Measurements from ENCODE around the gene INSC.

INSC gene

DNA sequence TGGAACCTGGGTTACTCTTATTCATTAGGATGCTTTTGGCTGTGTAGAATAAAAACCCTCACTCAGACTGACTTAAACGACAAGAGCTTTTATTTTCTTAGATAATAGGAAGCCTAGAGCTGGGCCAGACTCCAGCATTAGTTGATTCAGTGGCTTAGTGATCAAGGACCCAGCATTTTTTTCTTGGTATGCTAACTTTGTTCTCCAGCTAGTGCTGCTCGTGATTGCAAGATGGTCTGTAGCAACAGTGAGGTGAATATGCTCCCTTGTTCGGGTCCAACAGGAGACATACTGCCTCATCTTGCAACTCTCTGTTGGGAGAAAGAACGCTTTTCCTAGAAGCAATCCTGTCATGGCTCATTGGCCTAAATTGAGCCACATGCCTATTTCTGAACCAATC lies 33.4 kb downstream of the INSC start:
- no peak for TF ChIP-seq ZNF274 (IDR thresholded peaks at IDR 0.05; ENCODE audit: low read depth, low read length)
- no peak overlapping the region for H3K4me3 ChIP-seq (ENCODE audit: low read length)

- no peak for TF ChIP-seq ZNF274 (IDR thresholded peaks at IDR 0.05; ENCODE audit: low read depth, low read length)
- H3K4me3 ChIP-seq (ENCODE audit: low read length), result no peak overlapping the region
These were observed 34.3 kb downstream of the INSC start for GRCh38 chr11:15149050-15149449.

- no peak for TF ChIP-seq ZNF274 (IDR thresholded peaks at IDR 0.05; ENCODE audit: low read depth, low read length)
- no peak overlapping the region for H3K4me3 ChIP-seq (ENCODE audit: low read length)
These were observed 35.8 kb downstream of the INSC start for GRCh38 chr11:15150507-15150906.

DNA sequence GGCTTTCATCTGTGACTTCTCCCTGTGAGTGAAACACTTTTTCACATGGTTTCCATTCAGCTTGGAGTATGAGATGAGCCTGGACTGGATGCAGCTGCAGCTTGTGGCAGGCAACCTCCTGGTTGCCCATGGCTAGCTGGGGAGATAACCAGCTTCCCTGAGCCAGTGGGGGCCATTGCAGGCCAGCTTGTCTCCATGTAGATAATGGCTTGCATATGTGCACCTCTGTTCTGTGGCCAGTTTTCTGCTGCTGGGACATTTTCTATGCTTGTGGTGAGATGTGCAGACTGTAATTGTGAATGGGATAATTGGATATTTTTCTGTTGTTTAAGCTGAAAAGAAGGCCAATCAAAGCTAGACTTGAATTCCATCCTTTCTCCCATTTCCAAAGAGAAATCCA lies 38.5 kb downstream of the INSC start:
- TF ChIP-seq ZNF274 (IDR thresholded peaks at IDR 0.05; ENCODE audit: low read depth, low read length), result no peak
- H3K4me3 ChIP-seq (ENCODE audit: low read length), result no peak overlapping the region

GRCh38 chr11:15157181-15157580 lies 42.5 kb downstream of the INSC start:
- no peak overlapping the region for H3K4me3 ChIP-seq (ENCODE audit: low read length)
- TF ChIP-seq ZNF274 (IDR thresholded peaks at IDR 0.05; ENCODE audit: low read depth, low read length), result no peak

GRCh38 chr11:15157606-15158137 lies 42.9 kb downstream of the INSC start:
- H3K4me3 ChIP-seq (ENCODE audit: low read length), result no peak overlapping the region
- TF ChIP-seq ZNF274 (IDR thresholded peaks at IDR 0.05; ENCODE audit: low read depth, low read length), result no peak

GRCh38 chr11:15158351-15159015 lies 43.8 kb downstream of the INSC start:
- H3K4me3 ChIP-seq (ENCODE audit: low read length), result no peak overlapping the region
- TF ChIP-seq ZNF274 (IDR thresholded peaks at IDR 0.05; ENCODE audit: low read depth, low read length), result no peak

DNA sequence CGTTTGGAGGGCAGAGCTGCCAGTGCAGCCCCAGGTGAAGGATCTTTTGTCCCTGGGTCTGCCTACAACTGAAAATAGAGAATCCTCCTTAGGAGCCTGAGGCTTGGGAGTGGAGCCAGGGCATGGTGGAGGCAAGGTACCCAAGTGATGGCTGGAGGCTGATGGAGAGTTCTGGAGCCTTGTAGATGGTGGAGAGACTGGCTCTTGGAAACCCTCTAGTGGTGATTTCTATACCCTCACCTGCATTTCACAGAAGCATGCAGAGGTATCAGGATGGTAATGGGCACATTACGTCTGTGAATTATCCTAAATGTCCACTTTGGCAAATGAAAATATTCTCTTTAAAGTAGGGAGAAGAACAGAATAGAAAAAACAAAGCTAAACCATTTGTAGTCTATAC lies 44.4 kb downstream of the INSC start:
- no peak overlapping the region for H3K4me3 ChIP-seq (ENCODE audit: low read length)
- no peak for TF ChIP-seq ZNF274 (IDR thresholded peaks at IDR 0.05; ENCODE audit: low read depth, low read length)

DNA sequence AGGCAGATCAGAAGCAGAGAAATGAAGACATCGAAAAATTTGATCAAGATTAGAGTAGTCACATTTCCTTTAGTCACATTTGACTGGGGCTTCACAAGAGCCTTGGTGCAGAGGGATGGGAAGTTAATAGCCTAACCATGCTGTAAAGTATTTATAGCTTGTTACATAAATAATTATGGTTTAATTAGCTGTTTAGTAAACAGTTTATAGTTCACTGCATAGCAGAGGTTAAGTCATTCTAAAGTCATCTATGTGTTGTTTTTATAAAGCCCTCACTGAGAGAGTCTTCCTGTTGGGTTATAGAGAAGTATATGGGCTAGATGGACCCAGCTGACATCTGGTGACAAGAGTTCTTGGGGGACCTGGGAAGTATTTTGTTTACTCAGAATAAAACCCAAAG lies 47.1 kb downstream of the INSC start:
- TF ChIP-seq ZNF274 (IDR thresholded peaks at IDR 0.05; ENCODE audit: low read depth, low read length), result no peak
- no peak overlapping the region for H3K4me3 ChIP-seq (ENCODE audit: low read length)

- TF ChIP-seq ZNF274 (IDR thresholded peaks at IDR 0.05; ENCODE audit: low read depth, low read length), result no peak
- no peak overlapping the region for H3K4me3 ChIP-seq (ENCODE audit: low read length)
These were observed 48.4 kb downstream of the INSC start for GRCh38 chr11:15163136-15163535.

- no peak for TF ChIP-seq ZNF274 (IDR thresholded peaks at IDR 0.05; ENCODE audit: low read depth, low read length)
- no peak overlapping the region for H3K4me3 ChIP-seq (ENCODE audit: low read length)
These were observed 51.5 kb downstream of the INSC start for GRCh38 chr11:15166204-15166603.

DNA sequence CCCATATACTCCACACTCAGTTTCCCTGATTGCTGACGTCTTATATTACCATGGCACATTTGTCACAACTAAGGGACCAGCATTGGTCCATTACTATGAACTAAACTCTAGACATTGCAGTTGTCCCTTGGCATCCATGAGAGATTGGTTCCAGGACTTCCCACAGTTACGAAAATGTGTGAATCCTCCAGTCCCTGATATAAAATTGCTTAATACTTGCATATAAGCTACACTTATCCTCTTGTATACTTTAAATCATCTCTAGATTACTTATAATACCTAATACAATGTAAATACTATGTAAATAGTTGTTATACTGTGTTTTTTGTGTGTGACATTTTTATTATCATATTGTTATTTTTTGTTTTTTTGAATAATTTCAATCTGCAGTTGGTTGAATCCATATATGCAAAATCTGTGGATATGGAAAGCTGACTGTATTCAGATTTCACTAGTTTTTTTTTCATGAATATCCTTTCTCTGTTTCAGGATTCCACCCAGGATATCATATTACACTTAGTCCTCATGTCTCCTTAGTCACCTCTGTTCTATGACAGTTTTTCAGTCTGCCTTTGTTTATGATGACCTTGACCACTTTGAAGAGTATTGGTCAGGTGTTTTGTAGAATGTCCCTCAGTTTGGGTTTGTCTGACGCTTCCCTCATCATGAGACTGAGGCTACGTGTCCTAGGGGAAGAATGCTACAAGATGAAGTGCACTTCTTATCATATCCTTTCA lies 55.3 kb downstream of the INSC start:
- no peak for TF ChIP-seq ZNF274 (IDR thresholded peaks at IDR 0.05; ENCODE audit: low read depth, low read length)
- no peak overlapping the region for H3K4me3 ChIP-seq (ENCODE audit: low read length)

- TF ChIP-seq ZNF274 (IDR thresholded peaks at IDR 0.05; ENCODE audit: low read depth, low read length), result no peak
- no peak overlapping the region for H3K4me3 ChIP-seq (ENCODE audit: low read length)
These were observed 56.0 kb downstream of the INSC start for GRCh38 chr11:15170698-15171097.

GRCh38 chr11:15171956-15172355 lies 57.2 kb downstream of the INSC start:
- H3K4me3 ChIP-seq (ENCODE audit: low read length), result no peak overlapping the region
- no peak for TF ChIP-seq ZNF274 (IDR thresholded peaks at IDR 0.05; ENCODE audit: low read depth, low read length)

DNA sequence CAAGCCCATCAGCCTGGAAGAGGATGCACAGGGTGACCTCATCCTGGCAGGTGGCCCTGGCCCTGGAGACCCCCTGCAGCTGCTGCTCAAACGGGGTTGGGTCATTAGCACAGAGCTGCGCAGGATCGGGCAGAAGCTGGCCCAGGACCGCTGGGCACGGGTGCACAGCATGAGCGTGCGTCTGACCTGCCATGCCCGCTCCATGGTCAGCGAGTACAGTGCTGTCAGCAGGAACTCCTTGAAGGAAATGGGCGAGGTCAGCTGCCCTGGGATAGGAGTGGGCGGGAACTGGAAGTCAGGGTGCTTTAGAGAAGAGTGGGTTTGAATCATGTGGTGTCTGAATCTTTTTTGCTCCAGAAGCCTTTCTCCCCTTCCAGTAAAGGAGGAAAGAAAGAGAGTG lies 61.1 kb downstream of the INSC start:
- no peak for TF ChIP-seq ZNF274 (IDR thresholded peaks at IDR 0.05; ENCODE audit: low read depth, low read length)
- no peak overlapping the region for H3K4me3 ChIP-seq (ENCODE audit: low read length)

Data from GM08714 (cell line).